22Rv1 (cell line): ENCODE measurements around the gene ANKRD2.

Source experiments
- CTCF ChIP-seq: fragments of 450-650 bp; IDR thresholded peaks from 2 replicates; pipeline ENCODE4 v1.5.1; 2017; ENCODE audit warnings: mild to moderate bottlenecking
- ZFX ChIP-seq: fragments of 450-650 bp; IDR thresholded peaks from 2 replicates; pipeline ENCODE4 v1.6.1; 2017; ENCODE audit warnings: antibody characterized with exemption, borderline replicate concordance

GRCh38 chr10:97549587-97550322 lies 22.8 kb upstream of the ANKRD2 start:
- no peak for TF ChIP-seq CTCF
- no peak for TF ChIP-seq ZFX
